Prostate gland (tissue), 2 donors: ENCODE measurements around the gene CYP19A1. TPM values are rescaled to one million over a fixed set of nuclear protein-coding genes. Genes with fewer than 3 reads are reported as not detected.
"Not testable (repeated sequence)": the region's sequence is repeated elsewhere in the genome, so short reads cannot be mapped to it uniquely, and the experiment has no call there.

ENCODE experiments used
- DNase-seq: peaks from one replicate; pipeline ENCODE4 v3.0.0-alpha.2; 2019; ENCODE audit warnings: low spot score
- H3K27ac ChIP-seq, 2 donors: fragments of 200-600 bp; sonication (generic); 2 replicates each; pipeline ENCODE4 v1.5.1; 2017 to 2019
- H3K27me3 ChIP-seq: fragments of 200-600 bp; sonication (generic); replicated peaks from 2 replicates; pipeline ENCODE4 v1.5.1; 2019; ENCODE audit not compliant: insufficient read depth
- H3K36me3 ChIP-seq, 2 donors: fragments of 200-600 bp; sonication (generic); 1 replicate in 1 of 2; 2 replicates in 1 of 2; pipeline versions ENCODE4 v1.5.1 to v1.8.1; 2017 to 2019
- H3K4me1 ChIP-seq: fragments of 200-600 bp; sonication (generic); replicated peaks from 2 replicates; pipeline ENCODE4 v1.5.1; 2019
- H3K4me3 ChIP-seq, 2 donors: fragments of 200-600 bp; sonication (generic); 2 replicates each; pipeline ENCODE4 v1.5.1; 2017 to 2019
- H3K9me3 ChIP-seq: fragments of 200-600 bp; sonication (generic); 2 replicates; pipeline ENCODE4 v1.5.1; 2017
- POLR2A ChIP-seq: fragments of 450-650 bp; IDR thresholded peaks from one replicate; pipeline ENCODE4 v1.6.1; 2016; ENCODE audit warnings: antibody characterized with exemption, mild to moderate bottlenecking
- POLR2AphosphoS5 ChIP-seq: sonication (generic); formaldehyde crosslinking; IDR thresholded peaks from one replicate; pipeline ENCODE4 v1.6.1; 2017; ENCODE audit warnings: antibody characterized with exemption
- WGBS: methylation state at CpG from one replicate; pipeline ENCODE4 v1.1.5; 2018; 5-methylcytosine and 5-hydroxymethylcytosine counted together
- intact Hi-C: fragments of 100-400 bp; cut with DNase I; formaldehyde crosslinking; loops from one replicate; pipeline ENCODE4 v1.14.2; 2022
- total RNA-seq, 2 donors: library from RNA; depleted of rRNA; stranded (reverse); fragments of >200 nt; gene quantifications; one replicate each; pipeline ENCODE4 v1.1.0, GENCODE V29; 2016
- TF ChIP-seq, protein P1 (sequence below), 4 experiments: fragments of 200-600 bp in 2 of 4; fragments of 450-650 bp in 2 of 4; sonication (generic) in 2 of 4; IDR thresholded peaks; 1 replicate in 3 of 4; 2 replicates in 1 of 4; pipeline ENCODE4 v1.5.1; 2016 to 2019; ENCODE audit warnings: antibody characterized with exemption in 4 of 4, mild to moderate bottlenecking in 2 of 4, moderate library complexity in 2 of 4

The CYP19A1 gene
- total RNA-seq, 2 donors from 2014 or later, result 4.4 TPM; not detected in 1

- Histone ChIP-seq H3K4me3 (no peak overlapping the region), H3K36me3 (no peaks in the 10 kb centered on the region), H3K4me1 (no peaks in the 10 kb centered on the region), H3K9me3 (no peaks in the 10 kb centered on the region), H3K27ac (no peak overlapping the region), H3K27me3 (no peaks in the 10 kb centered on the region)
- no peak for DNase-seq
- intact Hi-C loops, result no loop called here
- no peak for TF ChIP-seq POLR2A
- TF ChIP-seq, protein P1, sequence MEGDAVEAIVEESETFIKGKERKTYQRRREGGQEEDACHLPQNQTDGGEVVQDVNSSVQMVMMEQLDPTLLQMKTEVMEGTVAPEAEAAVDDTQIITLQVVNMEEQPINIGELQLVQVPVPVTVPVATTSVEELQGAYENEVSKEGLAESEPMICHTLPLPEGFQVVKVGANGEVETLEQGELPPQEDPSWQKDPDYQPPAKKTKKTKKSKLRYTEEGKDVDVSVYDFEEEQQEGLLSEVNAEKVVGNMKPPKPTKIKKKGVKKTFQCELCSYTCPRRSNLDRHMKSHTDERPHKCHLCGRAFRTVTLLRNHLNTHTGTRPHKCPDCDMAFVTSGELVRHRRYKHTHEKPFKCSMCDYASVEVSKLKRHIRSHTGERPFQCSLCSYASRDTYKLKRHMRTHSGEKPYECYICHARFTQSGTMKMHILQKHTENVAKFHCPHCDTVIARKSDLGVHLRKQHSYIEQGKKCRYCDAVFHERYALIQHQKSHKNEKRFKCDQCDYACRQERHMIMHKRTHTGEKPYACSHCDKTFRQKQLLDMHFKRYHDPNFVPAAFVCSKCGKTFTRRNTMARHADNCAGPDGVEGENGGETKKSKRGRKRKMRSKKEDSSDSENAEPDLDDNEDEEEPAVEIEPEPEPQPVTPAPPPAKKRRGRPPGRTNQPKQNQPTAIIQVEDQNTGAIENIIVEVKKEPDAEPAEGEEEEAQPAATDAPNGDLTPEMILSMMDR (IDR thresholded peaks at IDR 0.05), result no peak
- no peak for TF ChIP-seq POLR2AphosphoS5
- 84% methylated on average over 5 of the region's 5 CpGs for WGBS
Measured at GRCh38 chr15:51265037-51265555, 73.3 kb downstream of the CYP19A1 start.

DNA sequence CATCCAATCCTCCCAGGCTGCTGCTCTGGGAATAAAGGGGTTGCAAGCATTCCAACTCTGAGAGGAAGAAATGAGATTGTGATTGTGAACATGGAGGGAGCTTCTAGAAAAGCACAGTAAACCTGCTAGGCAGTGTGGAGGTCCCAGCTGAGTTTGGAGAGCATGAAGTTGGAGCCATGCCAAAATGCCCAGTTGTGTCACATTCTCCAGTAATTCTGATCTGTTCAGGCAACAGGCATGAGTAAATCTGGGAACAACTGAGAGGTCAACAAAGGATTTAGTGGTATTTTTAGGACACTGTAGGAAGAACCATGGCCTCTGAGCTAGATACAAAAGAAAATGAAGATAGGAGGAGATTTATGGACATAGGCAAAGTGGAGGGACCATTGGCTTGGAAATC, 74.7 kb downstream of the CYP19A1 start:
- Histone ChIP-seq H3K27ac (no peak overlapping the region), H3K4me1 (no peaks in the 10 kb centered on the region), H3K36me3 (no peaks in the 10 kb centered on the region), H3K4me3 (no peak overlapping the region), H3K27me3 (no peaks in the 10 kb centered on the region), H3K9me3 (no peaks in the 10 kb centered on the region)
- DNase-seq, result no peak
- TF ChIP-seq, protein P1 (IDR thresholded peaks at IDR 0.05), result no peak
- TF ChIP-seq POLR2AphosphoS5 (no peak), POLR2A (no peak)
- intact Hi-C loops, result no loop called here

- TF ChIP-seq, protein P1 (IDR thresholded peaks at IDR 0.05), result no peak
- TF ChIP-seq POLR2AphosphoS5 (no peak), POLR2A (no peak)
- Histone ChIP-seq H3K4me3 (no peak overlapping the region), H3K27me3 (no peaks in the 10 kb centered on the region), H3K4me1 (no peaks in the 10 kb centered on the region), H3K9me3 (no peaks in the 10 kb centered on the region), H3K36me3 (no peaks in the 10 kb centered on the region), H3K27ac (no peak overlapping the region)
- intact Hi-C loops, result no loop called here
- no peak for DNase-seq
- WGBS, result 88% methylated on average over 3 of the region's 3 CpGs
Measured at GRCh38 chr15:51263116-51263515, 75.3 kb downstream of the CYP19A1 start.

DNA sequence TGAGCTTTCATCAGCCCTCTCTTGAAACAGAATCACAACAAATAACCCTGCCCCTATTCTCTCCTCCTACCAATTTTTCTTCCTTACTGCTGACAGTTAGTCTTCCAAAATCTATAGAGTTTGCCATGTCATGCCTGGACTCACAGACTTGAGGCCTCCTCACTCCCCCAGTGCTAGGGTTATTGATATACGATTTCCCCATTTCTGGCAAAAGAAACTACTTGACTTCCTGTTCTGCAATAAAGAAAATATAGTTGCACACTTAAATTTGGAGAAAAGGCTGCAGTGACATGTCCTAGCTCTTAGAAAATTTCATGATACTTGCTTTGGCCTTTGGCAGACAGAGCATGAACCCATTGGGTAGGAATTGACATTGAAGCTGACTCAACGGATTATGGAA, 75.9 kb downstream of the CYP19A1 start:
- no peak overlapping the region for H3K4me3 ChIP-seq
- no peak for DNase-seq
- intact Hi-C loops, result no loop called here
- WGBS, result 76% methylated on average over 2 of the region's 2 CpGs
- TF ChIP-seq POLR2A (no peak), POLR2AphosphoS5 (no peak)
- TF ChIP-seq, protein P1 (IDR thresholded peaks at IDR 0.05), result no peak
- no peaks in the 10 kb centered on the region for H3K36me3 ChIP-seq
- H3K27me3 ChIP-seq, result no peaks in the 10 kb centered on the region
- H3K9me3 ChIP-seq, result no peaks in the 10 kb centered on the region
- no peak overlapping the region for H3K27ac ChIP-seq
- H3K4me1 ChIP-seq, result no peaks in the 10 kb centered on the region

GRCh38 chr15:51261113-51261512, 77.3 kb downstream of the CYP19A1 start:
- H3K4me3 ChIP-seq, H3K9me3 ChIP-seq, H3K27ac ChIP-seq, intact Hi-C loops, H3K36me3 ChIP-seq, H3K27me3 ChIP-seq, DNase-seq, H3K4me1 ChIP-seq: not testable (repeated sequence)
- 91% methylated on average over 7 of the region's 7 CpGs for WGBS
